Adipose tissue (tissue), 3 donors: ENCODE data around the gene TIPRL. TPM values are rescaled to one million over a fixed set of nuclear protein-coding genes. Genes with fewer than 3 reads are reported as not detected.
"Not testable (repeated sequence)": the region's sequence is repeated elsewhere in the genome, so short reads cannot be mapped to it uniquely, and the experiment has no call there.

Experiments
- H3K27ac ChIP-seq: one replicate; pipeline ENCODE4 v1.5.1; 2013; ENCODE audit warnings: low read depth, low read length
- WGBS, 3 donors: extraction: QIAGEN DNeasy Blood & Tissue Kit; methylation state at CpG; one replicate each; pipeline ENCODE4 v1.1.7; 2013; 5-methylcytosine and 5-hydroxymethylcytosine counted together
- polyA plus RNA-seq, 3 donors: library from polyadenylated mRNA; stranded (reverse); fragments of 200-250 nt; gene quantifications; one replicate each; pipeline ENCODE4 v1.2.3, GENCODE V29; 2013
- donor health status: healthy with polysubstance abuse.
- donor health status: Bipolar disorder and iron deficiency.
- donor health status: healthy.

Gene TIPRL
- polyA plus RNA-seq, 3 donors: 9.1 to 21.6 (median 13.1) TPM

- H3K27ac ChIP-seq: no peak overlapping the region
- WGBS, 3 donors: 96 to 97% (median 96%) methylated on average over 4 of the region's 4 CpGs
Measured at GRCh38 chr1:168195199-168196135, 16.7 kb downstream of the TIPRL start.

- WGBS, 3 donors: 56 to 61% (median 57%) methylated on average over 3 of the region's 3 CpGs
- H3K27ac ChIP-seq: no peak overlapping the region
Measured at GRCh38 chr1:168199056-168199455, 20.3 kb downstream of the TIPRL start.

GRCh38 chr1:168202941-168203654 is 24.3 kb downstream of the TIPRL start:
- H3K27ac ChIP-seq: no peak overlapping the region
- WGBS, 3 donors: 36 to 71% (median 64%) methylated on average over 1 of the region's 1 CpG

- no peak overlapping the region for H3K27ac ChIP-seq
Measured at GRCh38 chr1:168206111-168206510, 27.3 kb downstream of the TIPRL start.

- WGBS, 3 donors: 95 to 97% (median 95%) methylated on average over 9 to 29 of the region's 34 CpGs
- not testable (repeated sequence) for H3K27ac ChIP-seq
Measured at GRCh38 chr1:168207673-168208072, 28.9 kb downstream of the TIPRL start.

GRCh38 chr1:168210312-168210711 is 31.6 kb downstream of the TIPRL start:
- no peak overlapping the region for H3K27ac ChIP-seq
- WGBS, 3 donors: 85 to 88% (median 88%) methylated on average over 3 of the region's 3 CpGs

- H3K27ac ChIP-seq: no peak overlapping the region
- 96 to 100% (median 100%) methylated on average over 2 of the region's 2 CpGs for WGBS, 3 donors
Measured at GRCh38 chr1:168213349-168213748, 34.6 kb downstream of the TIPRL start.

GRCh38 chr1:168216171-168216570 is 37.4 kb downstream of the TIPRL start:
- WGBS, 3 donors: 89 to 97% (median 94%) methylated on average over 4 of the region's 4 CpGs
- H3K27ac ChIP-seq: no peak overlapping the region

- WGBS, 3 donors: 96 to 99% (median 99%) methylated on average over 4 of the region's 4 CpGs
- no peak overlapping the region for H3K27ac ChIP-seq
Measured at GRCh38 chr1:168217664-168218063, 38.9 kb downstream of the TIPRL start.

- H3K27ac ChIP-seq: no peak overlapping the region
- WGBS, 3 donors: 78 to 91% (median 89%) methylated on average over 4 of the region's 4 CpGs
Measured at GRCh38 chr1:168218658-168219057, 39.9 kb downstream of the TIPRL start.

- no peak overlapping the region for H3K27ac ChIP-seq
- 58 to 68% (median 61%) methylated on average over 6 of the region's 6 CpGs for WGBS, 3 donors
Measured at GRCh38 chr1:168220470-168220871, 41.7 kb downstream of the TIPRL start.

- H3K27ac ChIP-seq: no peak overlapping the region
- 72 to 92% (median 87%) methylated on average over 2 of the region's 2 CpGs for WGBS, 3 donors
Measured at GRCh38 chr1:168221275-168221674, 42.5 kb downstream of the TIPRL start.

GRCh38 chr1:168223261-168223660 is 44.5 kb downstream of the TIPRL start:
- H3K27ac ChIP-seq: no peak overlapping the region

- no peak overlapping the region for H3K27ac ChIP-seq
Measured at GRCh38 chr1:168223681-168224540, 45.1 kb downstream of the TIPRL start.

- H3K27ac ChIP-seq: no peak overlapping the region
- WGBS, 3 donors: 81 to 99% (median 96%) methylated on average over 3 of the region's 3 CpGs
Measured at GRCh38 chr1:168224991-168225390, 46.2 kb downstream of the TIPRL start.

GRCh38 chr1:168225476-168226190 is 46.9 kb downstream of the TIPRL start, which contains the start of gene SFT2D2:
TSS of gene SFT2D2 (plus strand) at chr1:168226004. CDS start at chr1:168226080, 76 bp downstream.
- 1 to 2% (median 1%) methylated on average over 53 to 58 of the region's 58 CpGs for WGBS, 3 donors
- peak within 1 kb of the TSS; percentile 63 for H3K27ac ChIP-seq

GRCh38 chr1:168227620-168228019 is 48.9 kb downstream of the TIPRL start:
- 48 to 63% (median 59%) methylated on average over 7 of the region's 7 CpGs for whole genome bisulfite sequencing, 3 donors

GRCh38 chr1:168229893-168230292 is 51.1 kb downstream of the TIPRL start:
- no peak overlapping the region for H3K27ac ChIP-seq

More at GRCh38 chr1:168227620-168228019, 48.9 kb downstream of the TIPRL start:
- H3K27ac ChIP-seq: no peak overlapping the region

More at GRCh38 chr1:168229893-168230292, 51.1 kb downstream of the TIPRL start:
- WGBS, 3 donors: 96 to 97% (median 97%) methylated on average over 4 of the region's 4 CpGs
